Measurements from ENCODE around the gene TNPO3. TPM values are rescaled to one million over a fixed set of nuclear protein-coding genes. Genes with fewer than 3 reads are reported as not detected.

TNPO3 gene
- total and polyA plus RNA-seq, 2 donors from 2014 or later = 20.1 to 35.7 TPM

DNA sequence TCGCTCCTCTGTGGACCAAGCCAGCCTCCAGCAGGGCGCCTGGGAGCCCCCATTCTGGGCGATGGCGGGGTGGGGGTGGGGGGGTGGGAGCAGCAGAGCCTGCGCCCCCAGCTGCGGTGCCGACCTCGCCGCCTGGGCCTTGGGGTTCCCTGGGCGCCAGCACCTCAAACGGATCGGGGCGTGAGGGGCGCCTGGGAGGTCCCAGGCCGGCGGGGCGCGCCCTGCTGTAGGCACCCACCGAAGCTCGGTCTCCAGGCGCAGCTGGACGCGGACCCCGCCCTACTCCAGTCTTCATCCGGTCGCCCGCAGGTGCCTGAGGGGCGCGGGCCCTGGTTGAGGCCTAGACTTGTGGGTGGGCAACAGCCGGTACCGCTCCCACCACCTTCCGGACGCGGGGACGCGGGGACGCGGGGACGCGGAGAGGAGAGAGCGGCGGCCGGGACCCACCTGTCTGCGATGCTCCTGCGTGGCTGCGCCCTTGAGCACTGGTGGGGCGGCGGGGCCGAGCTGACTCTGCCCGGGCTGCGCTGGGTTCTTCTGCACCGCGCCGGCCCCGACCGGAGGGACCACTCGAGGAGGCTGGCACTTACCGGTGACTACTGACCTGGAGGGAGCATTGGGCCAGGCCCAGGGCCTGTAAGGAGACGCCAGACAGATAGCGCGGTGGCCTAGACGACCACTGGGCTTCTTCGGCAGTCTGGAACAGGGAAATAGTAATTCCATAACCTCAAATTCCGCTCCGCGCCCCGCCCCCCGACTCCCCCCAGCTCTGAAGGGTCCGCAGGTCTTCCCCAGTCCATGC, 138.9 kb downstream of the TNPO3 start:
- no peaks in the 10 kb centered on the region for H3K36me3 ChIP-seq (ENCODE audit: control insufficient read depth in 2 of 3, insufficient read depth in 3 of 3, low read length in 3 of 3)
- H3K9ac ChIP-seq (ENCODE audit: low read length in 3 of 3) = no peak overlapping the region
- intact Hi-C loops (cut with DNase I) = no loop called here
- H3K9me3 ChIP-seq (ENCODE audit: control insufficient read depth in 2 of 3, insufficient read depth in 1 of 3, low read length in 3 of 3) = no peaks in the 10 kb centered on the region
- TF ChIP-seq, protein P1, sequence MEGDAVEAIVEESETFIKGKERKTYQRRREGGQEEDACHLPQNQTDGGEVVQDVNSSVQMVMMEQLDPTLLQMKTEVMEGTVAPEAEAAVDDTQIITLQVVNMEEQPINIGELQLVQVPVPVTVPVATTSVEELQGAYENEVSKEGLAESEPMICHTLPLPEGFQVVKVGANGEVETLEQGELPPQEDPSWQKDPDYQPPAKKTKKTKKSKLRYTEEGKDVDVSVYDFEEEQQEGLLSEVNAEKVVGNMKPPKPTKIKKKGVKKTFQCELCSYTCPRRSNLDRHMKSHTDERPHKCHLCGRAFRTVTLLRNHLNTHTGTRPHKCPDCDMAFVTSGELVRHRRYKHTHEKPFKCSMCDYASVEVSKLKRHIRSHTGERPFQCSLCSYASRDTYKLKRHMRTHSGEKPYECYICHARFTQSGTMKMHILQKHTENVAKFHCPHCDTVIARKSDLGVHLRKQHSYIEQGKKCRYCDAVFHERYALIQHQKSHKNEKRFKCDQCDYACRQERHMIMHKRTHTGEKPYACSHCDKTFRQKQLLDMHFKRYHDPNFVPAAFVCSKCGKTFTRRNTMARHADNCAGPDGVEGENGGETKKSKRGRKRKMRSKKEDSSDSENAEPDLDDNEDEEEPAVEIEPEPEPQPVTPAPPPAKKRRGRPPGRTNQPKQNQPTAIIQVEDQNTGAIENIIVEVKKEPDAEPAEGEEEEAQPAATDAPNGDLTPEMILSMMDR (IDR thresholded peaks at IDR 0.05; ENCODE audit: borderline replicate concordance, extremely low read depth, insufficient read depth) = no peak
- FAIRE-seq = no peak
- H3K27ac ChIP-seq (ENCODE audit: low read depth in 2 of 2, low read length in 2 of 2) = no peak overlapping the region
- H3K4me3 ChIP-seq (ENCODE audit: low read length in 3 of 3) = no peak overlapping the region
- no peaks in the 10 kb centered on the region for H3K27me3 ChIP-seq (ENCODE audit: control insufficient read depth, insufficient read depth, low read length)
- DNase-seq = no peak
- peaks cover 1 to 12% (median 5%) of the 10 kb centered on the region in 3 donors for H3K4me1 ChIP-seq (ENCODE audit: control insufficient read depth in 2 of 3, insufficient read depth in 2 of 3, low read depth in 1 of 3, low read length in 3 of 3)

DNA sequence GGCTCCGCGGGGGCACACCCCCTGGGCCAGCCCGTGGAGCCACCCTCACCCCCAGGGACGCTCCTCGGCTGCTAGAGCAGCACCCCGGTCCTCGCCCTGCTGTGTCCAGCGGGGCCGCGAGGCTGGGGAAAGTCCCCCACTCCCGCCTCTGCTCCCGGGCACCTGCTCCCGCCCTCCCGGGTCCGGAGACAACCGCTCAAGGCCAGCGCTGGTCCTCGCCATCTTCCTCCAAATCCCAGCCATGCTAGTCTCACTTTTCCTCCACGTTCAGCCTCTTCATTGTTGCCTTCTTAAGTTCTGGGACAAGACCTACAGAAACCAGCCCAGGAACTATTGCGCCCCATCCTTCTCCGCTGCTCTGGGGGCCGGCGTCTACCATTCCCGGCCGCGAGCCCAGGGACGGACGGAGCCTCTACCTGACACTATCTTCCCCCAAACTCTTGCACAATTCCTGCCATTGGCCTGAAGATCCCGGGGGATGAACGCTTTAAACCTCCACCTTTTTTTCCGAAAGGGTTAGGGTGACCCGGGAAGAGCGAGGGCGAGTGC, 139.6 kb downstream of the TNPO3 start:
- H3K4me1 ChIP-seq (ENCODE audit: control insufficient read depth in 2 of 3, insufficient read depth in 2 of 3, low read depth in 1 of 3, low read length in 3 of 3) = peaks cover 0 to 6% (median 3%) of the 10 kb centered on the region in 3 donors
- no peak overlapping the region for H3K27ac ChIP-seq (ENCODE audit: low read depth in 2 of 2, low read length in 2 of 2)
- no peak overlapping the region for H3K9ac ChIP-seq (ENCODE audit: low read length in 3 of 3)
- intact Hi-C loops (cut with DNase I) = no loop called here
- FAIRE-seq (no peak), DNase-seq (no peak)
- no peaks in the 10 kb centered on the region for H3K27me3 ChIP-seq (ENCODE audit: control insufficient read depth, insufficient read depth, low read length)
- no peak overlapping the region for H3K4me3 ChIP-seq (ENCODE audit: low read length in 3 of 3)
- no peaks in the 10 kb centered on the region for H3K36me3 ChIP-seq (ENCODE audit: control insufficient read depth in 2 of 3, insufficient read depth in 3 of 3, low read length in 3 of 3)
- TF ChIP-seq, protein P1 (IDR thresholded peaks at IDR 0.05; ENCODE audit: borderline replicate concordance, extremely low read depth, insufficient read depth) = no peak
- no peaks in the 10 kb centered on the region for H3K9me3 ChIP-seq (ENCODE audit: control insufficient read depth in 2 of 3, insufficient read depth in 1 of 3, low read length in 3 of 3)

DNA sequence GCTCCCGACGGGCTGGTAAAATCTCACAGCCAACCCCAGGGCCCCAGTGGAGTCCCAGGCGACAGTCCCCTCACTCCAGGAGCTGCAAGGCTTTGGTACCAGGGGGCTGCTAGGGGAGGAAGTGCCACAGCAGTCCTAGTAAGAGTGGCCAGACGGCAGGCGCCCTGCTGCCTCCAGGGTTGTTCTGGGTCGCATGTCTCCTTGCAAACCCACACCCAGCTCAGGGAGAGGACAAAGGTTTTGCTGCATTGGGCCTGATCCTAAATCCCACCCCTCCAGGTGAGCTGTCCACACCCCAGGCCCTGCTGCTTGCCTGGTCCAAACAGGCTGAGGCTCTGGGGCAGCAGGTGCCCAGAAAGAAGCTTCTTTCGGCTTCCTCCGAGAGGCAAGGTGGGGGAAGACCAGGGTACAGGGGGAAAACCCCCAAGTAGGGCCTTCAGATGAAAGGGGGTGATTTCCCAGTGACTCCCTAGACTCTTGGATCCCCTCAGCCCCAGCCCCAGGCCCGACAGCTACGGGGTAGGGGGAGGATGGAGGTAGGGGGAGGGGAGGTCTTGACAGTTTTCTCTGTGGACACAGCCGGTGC, 140.3 kb downstream of the TNPO3 start:
- Histone ChIP-seq H3K9me3 (ENCODE audit: control insufficient read depth in 2 of 3, insufficient read depth in 1 of 3, low read length in 3 of 3) (no peaks in the 10 kb centered on the region), H3K4me3 (ENCODE audit: low read length in 3 of 3) (no peak overlapping the region), H3K27me3 (ENCODE audit: control insufficient read depth, insufficient read depth, low read length) (no peaks in the 10 kb centered on the region), H3K4me1 (ENCODE audit: control insufficient read depth in 2 of 3, insufficient read depth in 2 of 3, low read depth in 1 of 3, low read length in 3 of 3) (peaks cover 0 to 8% (median 3%) of the 10 kb centered on the region in 3 donors), H3K36me3 (ENCODE audit: control insufficient read depth in 2 of 3, insufficient read depth in 3 of 3, low read length in 3 of 3) (no peaks in the 10 kb centered on the region), H3K27ac (ENCODE audit: low read depth in 2 of 2, low read length in 2 of 2) (no peak overlapping the region), H3K9ac (ENCODE audit: low read length in 3 of 3) (no peak overlapping the region)
- DNase-seq (peak in 1 of 5 donors; percentile 45), FAIRE-seq (no peak)
- TF ChIP-seq, protein P1 (IDR thresholded peaks at IDR 0.05; ENCODE audit: borderline replicate concordance, extremely low read depth, insufficient read depth) = no peak
- intact Hi-C loops (cut with DNase I) = no loop called here
